ENCODE data around the gene IL3. TPM values are rescaled to one million over a fixed set of nuclear protein-coding genes. Genes with fewer than 3 reads are reported as not detected.

The IL3 gene
- total RNA-seq, 1 experiment from 2014 or later, result not detected

GRCh38 chr5:132029609-132030330 is 30.7 kb upstream of the IL3 start:
- H3K27ac Mint-ChIP-seq, result no peak overlapping the region
- ATAC-seq (no peak), DNase-seq (ENCODE audit: low spot score) (no peak)
- no peaks in the 10 kb centered on the region; the same call in 1 of the 2 replicates for H3K27me3 Mint-ChIP-seq (ENCODE audit: low read depth)
- POLR2A ChIA-PET, result no interaction called here
- no peaks in the 10 kb centered on the region for H3K36me3 Mint-ChIP-seq
- CTCF ChIA-PET, result no interaction called here
- no peaks in the 10 kb centered on the region for H3K4me1 Mint-ChIP-seq
- peaks cover 10% of the 10 kb centered on the region; the same call in 1 of the 2 replicates for H3K9me3 Mint-ChIP-seq
- TF ChIP-seq ZBTB21 (CRISPR knock-in tag; IDR thresholded peaks at IDR 0.05; ENCODE audit: borderline replicate concordance) (no peak), ZNF532 (CRISPR knock-in tag; IDR thresholded peaks at IDR 0.05; ENCODE audit: borderline replicate concordance) (no peak), SMAD3 (CRISPR knock-in tag; IDR thresholded peaks at IDR 0.05; ENCODE audit: borderline replicate concordance) (no peak), GABPB1 (CRISPR knock-in tag; IDR thresholded peaks at IDR 0.05) (no peak), MYBL2 (CRISPR knock-in tag; IDR thresholded peaks at IDR 0.05) (no peak), ZNF671 (CRISPR knock-in tag; IDR thresholded peaks at IDR 0.05) (no peak), SMAD4 (CRISPR knock-in tag; IDR thresholded peaks at IDR 0.05) (no peak), EMX1 (CRISPR knock-in tag; IDR thresholded peaks at IDR 0.05) (no peak)
- TF ChIP-seq, protein P1, sequence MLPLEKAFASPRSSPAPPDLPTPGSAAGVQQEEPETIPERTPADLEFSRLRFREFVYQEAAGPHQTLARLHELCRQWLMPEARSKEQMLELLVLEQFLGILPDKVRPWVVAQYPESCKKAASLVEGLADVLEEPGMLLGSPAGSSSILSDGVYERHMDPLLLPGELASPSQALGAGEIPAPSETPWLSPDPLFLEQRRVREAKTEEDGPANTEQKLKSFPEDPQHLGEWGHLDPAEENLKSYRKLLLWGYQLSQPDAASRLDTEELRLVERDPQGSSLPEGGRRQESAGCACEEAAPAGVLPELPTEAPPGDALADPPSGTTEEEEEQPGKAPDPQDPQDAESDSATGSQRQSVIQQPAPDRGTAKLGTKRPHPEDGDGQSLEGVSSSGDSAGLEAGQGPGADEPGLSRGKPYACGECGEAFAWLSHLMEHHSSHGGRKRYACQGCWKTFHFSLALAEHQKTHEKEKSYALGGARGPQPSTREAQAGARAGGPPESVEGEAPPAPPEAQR (CRISPR knock-in tag; IDR thresholded peaks at IDR 0.05), result no peak
- TF ChIP-seq, protein P2, sequence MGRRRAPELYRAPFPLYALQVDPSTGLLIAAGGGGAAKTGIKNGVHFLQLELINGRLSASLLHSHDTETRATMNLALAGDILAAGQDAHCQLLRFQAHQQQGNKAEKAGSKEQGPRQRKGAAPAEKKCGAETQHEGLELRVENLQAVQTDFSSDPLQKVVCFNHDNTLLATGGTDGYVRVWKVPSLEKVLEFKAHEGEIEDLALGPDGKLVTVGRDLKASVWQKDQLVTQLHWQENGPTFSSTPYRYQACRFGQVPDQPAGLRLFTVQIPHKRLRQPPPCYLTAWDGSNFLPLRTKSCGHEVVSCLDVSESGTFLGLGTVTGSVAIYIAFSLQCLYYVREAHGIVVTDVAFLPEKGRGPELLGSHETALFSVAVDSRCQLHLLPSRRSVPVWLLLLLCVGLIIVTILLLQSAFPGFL (CRISPR knock-in tag; IDR thresholded peaks at IDR 0.05; ENCODE audit: borderline replicate concordance), result no peak
- no peak overlapping the region for H3K4me3 Mint-ChIP-seq

DNA sequence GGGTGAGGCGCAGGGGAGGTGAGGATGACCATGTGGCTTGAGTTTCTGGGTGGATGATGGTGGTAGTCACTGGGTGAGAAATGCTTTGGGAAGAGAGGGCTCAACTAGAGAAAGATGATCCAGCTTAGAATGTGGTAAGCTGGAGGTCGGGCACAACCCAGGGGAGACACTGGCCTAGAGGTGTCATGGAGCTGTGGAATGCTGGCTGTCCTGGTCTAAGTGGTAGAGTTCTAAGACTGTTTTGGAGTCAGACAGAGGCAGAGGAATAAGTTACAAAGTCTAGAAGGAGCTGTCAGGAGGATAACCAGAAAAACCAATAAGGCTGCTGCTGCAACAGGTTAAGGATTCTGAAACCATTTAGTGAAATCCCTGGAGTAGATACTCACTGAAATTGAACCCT is 29.8 kb upstream of the IL3 start:
- ChIA-PET CTCF (no interaction called here), POLR2A (no interaction called here)
- H3K36me3 Mint-ChIP-seq, result no peaks in the 10 kb centered on the region
- H3K4me3 Mint-ChIP-seq, result no peak overlapping the region
- no peaks in the 10 kb centered on the region for H3K4me1 Mint-ChIP-seq
- ATAC-seq, result no peak
- no peak for DNase-seq (ENCODE audit: low spot score)
- H3K27me3 Mint-ChIP-seq (ENCODE audit: low read depth), result no peaks in the 10 kb centered on the region; the same call in 1 of the 2 replicates
- peaks cover 10% of the 10 kb centered on the region; the same call in 1 of the 2 replicates for H3K9me3 Mint-ChIP-seq
- no peak overlapping the region for H3K27ac Mint-ChIP-seq
- no peak for TF ChIP-seq STAT6 (CRISPR knock-in tag; conservative IDR thresholded peaks at IDR 0.05; ENCODE audit: low read depth)
- TF ChIP-seq, protein P2 (CRISPR knock-in tag; IDR thresholded peaks at IDR 0.05; ENCODE audit: borderline replicate concordance), result no peak
- TF ChIP-seq SOX15 (CRISPR knock-in tag; IDR thresholded peaks at IDR 0.05), result no peak
- TF ChIP-seq CBFB (CRISPR knock-in tag; IDR thresholded peaks at IDR 0.05; ENCODE audit: low read depth), result no peak
- TF ChIP-seq ZNF671 (CRISPR knock-in tag; IDR thresholded peaks at IDR 0.05), result no peak
- no peak for TF ChIP-seq ZNF263 (CRISPR knock-in tag; IDR thresholded peaks at IDR 0.05; ENCODE audit: low read depth)
- no peak for TF ChIP-seq TCF7 (CRISPR knock-in tag; IDR thresholded peaks at IDR 0.05; ENCODE audit: low read depth)
- TF ChIP-seq, protein P3, sequence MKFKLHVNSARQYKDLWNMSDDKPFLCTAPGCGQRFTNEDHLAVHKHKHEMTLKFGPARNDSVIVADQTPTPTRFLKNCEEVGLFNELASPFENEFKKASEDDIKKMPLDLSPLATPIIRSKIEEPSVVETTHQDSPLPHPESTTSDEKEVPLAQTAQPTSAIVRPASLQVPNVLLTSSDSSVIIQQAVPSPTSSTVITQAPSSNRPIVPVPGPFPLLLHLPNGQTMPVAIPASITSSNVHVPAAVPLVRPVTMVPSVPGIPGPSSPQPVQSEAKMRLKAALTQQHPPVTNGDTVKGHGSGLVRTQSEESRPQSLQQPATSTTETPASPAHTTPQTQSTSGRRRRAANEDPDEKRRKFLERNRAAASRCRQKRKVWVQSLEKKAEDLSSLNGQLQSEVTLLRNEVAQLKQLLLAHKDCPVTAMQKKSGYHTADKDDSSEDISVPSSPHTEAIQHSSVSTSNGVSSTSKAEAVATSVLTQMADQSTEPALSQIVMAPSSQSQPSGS (CRISPR knock-in tag; IDR thresholded peaks at IDR 0.05; ENCODE audit: borderline replicate concordance, low read depth), result no peak
- TF ChIP-seq MYBL2 (CRISPR knock-in tag; IDR thresholded peaks at IDR 0.05), result no peak
- TF ChIP-seq FOXP1 (CRISPR knock-in tag; IDR thresholded peaks at IDR 0.05; ENCODE audit: borderline replicate concordance), result no peak
- no peak for TF ChIP-seq RELA (CRISPR knock-in tag; IDR thresholded peaks at IDR 0.05; ENCODE audit: borderline replicate concordance)
- no peak for TF ChIP-seq ZNF138 (CRISPR knock-in tag; conservative IDR thresholded peaks at IDR 0.05)
- TF ChIP-seq HMGXB4 (CRISPR knock-in tag; IDR thresholded peaks at IDR 0.05), result no peak

Data from WTC11 (cell line).